ENCODE measurements around the gene DEDD2.

DEDD2 gene

DNA sequence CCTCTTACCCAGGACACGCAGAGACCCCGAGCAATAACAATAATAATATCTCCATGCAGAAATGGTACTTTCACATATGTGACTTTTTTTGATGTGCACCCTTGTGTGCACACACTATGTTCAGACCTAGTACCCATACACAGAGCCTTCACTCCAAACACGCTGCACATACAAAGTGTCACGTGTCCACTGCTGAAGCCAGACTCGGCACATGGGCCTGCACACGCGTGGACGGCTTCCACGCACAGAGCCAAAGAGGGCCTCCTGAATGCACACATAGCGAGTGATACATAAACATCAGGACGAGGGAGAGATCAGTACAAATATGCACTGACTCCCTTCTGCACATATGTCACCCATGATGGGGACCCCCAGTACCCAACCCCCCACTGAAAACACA, 43.3 kb downstream of the DEDD2 start:
- no peak for DNase-seq (ENCODE audit: low read depth)
- TF ChIP-seq, protein P1, sequence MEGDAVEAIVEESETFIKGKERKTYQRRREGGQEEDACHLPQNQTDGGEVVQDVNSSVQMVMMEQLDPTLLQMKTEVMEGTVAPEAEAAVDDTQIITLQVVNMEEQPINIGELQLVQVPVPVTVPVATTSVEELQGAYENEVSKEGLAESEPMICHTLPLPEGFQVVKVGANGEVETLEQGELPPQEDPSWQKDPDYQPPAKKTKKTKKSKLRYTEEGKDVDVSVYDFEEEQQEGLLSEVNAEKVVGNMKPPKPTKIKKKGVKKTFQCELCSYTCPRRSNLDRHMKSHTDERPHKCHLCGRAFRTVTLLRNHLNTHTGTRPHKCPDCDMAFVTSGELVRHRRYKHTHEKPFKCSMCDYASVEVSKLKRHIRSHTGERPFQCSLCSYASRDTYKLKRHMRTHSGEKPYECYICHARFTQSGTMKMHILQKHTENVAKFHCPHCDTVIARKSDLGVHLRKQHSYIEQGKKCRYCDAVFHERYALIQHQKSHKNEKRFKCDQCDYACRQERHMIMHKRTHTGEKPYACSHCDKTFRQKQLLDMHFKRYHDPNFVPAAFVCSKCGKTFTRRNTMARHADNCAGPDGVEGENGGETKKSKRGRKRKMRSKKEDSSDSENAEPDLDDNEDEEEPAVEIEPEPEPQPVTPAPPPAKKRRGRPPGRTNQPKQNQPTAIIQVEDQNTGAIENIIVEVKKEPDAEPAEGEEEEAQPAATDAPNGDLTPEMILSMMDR (IDR thresholded peaks at IDR 0.05; ENCODE audit: low read length, missing control alignments) = no peak
- no peak overlapping the region for H3K4me3 ChIP-seq (replicated peaks; ENCODE audit: low read depth, low read length)

DNA sequence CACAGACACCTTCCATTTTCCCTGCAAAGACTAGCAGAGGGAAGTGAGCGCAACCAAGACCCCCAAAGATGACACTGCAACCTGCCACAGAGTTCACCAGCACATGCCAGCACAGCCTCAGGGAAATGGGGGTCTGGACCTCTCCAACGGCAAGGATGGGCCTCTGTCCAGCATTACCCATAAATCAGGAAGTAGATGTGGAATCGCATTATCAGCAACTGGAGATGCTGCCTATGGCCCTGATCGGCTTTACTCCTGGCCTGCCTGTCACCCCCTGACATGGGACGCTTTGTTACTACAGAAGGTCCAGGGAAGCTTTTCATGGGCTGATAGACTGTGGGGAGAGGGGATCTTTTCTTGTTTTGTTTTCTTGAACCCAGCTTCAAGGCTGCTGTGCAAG, 43.8 kb downstream of the DEDD2 start:
- H3K4me3 ChIP-seq (replicated peaks; ENCODE audit: low read depth, low read length) = no peak overlapping the region

DNA sequence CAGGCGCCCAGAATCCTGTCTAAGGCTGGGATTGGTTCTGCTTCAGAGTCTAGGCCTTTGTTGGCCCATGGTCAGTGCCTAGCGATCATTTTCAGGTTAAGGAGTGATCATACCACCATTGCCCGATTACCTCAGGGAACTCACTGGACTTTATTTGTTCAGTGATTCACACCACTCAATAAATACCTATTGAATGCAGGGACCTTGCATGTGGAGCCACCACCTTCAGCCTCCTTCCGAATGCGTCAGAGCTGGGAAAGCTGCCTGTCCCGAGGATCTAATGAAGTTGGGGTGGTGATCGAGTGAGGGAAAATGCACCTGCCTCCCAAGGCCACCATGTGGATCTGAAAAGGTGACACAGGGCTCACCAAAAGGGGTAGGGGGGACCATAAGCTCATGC, 45.2 kb downstream of the DEDD2 start:
- TF ChIP-seq, protein P1 (IDR thresholded peaks at IDR 0.05; ENCODE audit: low read length, missing control alignments) = no peak
- H3K4me3 ChIP-seq (replicated peaks; ENCODE audit: low read depth, low read length) = no peak overlapping the region
- no peak for DNase-seq (ENCODE audit: low read depth)

More for the DNA sequence above, 43.8 kb downstream of the DEDD2 start:
- no peak for DNase-seq (ENCODE audit: low read depth)
- TF ChIP-seq, protein P1 (IDR thresholded peaks at IDR 0.05; ENCODE audit: low read length, missing control alignments) = no peak

DNA sequence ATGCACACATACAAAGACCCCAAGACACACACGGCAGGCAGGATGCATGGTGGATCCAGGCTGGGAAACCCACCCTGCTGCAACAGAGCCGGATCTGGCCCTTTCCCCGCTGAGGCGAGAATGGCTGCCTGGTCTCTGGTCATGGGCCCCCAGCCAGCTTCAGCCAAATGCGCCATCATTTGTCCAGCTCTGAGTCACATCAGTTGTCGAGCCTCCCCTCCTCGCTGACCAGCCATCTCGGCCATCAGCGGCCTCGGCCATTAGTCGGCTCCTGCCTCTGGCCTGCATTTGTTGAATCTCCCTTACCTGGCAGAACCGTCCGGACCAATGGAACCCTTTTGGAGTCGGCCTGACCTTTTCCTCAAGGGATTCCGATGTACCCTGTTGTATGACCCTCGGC, 46.8 kb downstream of the DEDD2 start:
- TF ChIP-seq, protein P1 (IDR thresholded peaks at IDR 0.05; ENCODE audit: low read length, missing control alignments) = no peak

DNA sequence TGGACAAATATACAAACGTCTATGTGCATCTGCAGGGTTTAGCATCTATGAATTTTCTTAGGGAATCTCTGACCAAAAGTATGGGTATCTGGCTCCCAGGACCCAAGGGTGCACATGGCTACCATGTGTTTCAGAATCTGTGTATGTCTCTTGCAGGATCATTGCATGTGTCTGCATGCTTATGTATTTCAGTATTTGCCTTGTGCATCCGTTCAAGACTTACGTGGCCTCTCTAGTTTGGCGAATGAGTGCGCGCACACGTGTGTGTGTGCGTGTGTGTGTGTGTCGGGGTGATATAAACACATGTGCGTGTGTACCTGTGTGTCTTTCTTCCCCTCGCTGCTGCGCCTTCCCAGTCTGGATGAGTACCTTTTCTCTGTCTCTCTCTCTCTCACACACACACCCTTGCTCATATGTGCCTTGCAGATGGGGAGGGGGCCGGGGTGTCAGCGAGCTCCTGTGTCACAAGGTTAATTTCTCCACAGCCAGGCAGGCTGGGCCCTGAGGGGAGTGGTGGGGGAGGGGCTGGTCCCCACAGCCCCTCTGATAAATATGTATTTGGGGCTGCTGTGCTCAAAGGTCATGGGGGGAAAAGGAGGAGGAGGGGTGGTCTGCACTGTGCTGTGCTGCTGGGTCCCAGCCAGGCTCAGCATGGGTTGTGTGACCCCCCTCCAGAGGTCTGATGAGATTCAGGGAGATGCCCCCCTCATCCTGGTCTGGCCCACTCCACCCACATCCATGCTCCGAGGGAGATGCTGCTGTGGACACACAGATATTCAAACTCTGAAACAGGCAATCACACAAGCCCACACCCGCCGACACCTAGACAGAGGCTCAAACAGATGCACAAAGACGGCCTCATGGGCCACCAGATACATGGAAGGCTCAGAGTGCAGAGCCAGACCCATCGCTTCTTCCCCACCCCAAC, 47.7 kb downstream of the DEDD2 start:
- H3K4me3 ChIP-seq (replicated peaks; ENCODE audit: low read depth, low read length) = no peak overlapping the region
- TF ChIP-seq, protein P1 (IDR thresholded peaks at IDR 0.05; ENCODE audit: low read length, missing control alignments) = no peak
- DNase-seq (ENCODE audit: low read depth) = no peak

More for the DNA sequence above, 46.8 kb downstream of the DEDD2 start:
- no peak for DNase-seq (ENCODE audit: low read depth)
- H3K4me3 ChIP-seq (replicated peaks; ENCODE audit: low read depth, low read length) = no peak overlapping the region

DNA sequence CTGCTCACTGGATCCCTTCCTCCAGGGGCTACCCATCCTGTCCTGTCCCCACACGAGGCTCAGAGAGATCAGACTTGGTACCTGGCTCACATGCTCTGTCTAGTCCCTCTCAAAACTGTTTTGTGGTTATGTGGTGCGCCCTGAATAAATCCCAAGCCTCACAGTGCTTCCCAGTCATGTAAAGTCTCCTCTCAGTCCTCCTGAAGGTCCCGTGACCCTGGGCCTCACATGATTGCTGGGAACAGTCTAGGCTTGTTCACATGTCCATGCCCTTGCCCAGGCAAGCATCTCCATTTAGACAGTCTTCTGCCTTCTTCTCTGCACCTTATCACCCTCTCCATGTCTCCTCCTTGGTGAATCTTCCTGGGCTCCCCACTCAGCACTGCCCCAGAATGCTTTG, 49.3 kb downstream of the DEDD2 start:
- TF ChIP-seq, protein P1 (IDR thresholded peaks at IDR 0.05; ENCODE audit: low read length, missing control alignments) = no peak
- H3K4me3 ChIP-seq (replicated peaks; ENCODE audit: low read depth, low read length) = no peak overlapping the region
- no peak for DNase-seq (ENCODE audit: low read depth)

All from fibroblast of pulmonary artery (primary cell).